Mesenchymal stem cell (in vitro differentiated cells and primary cell): Measurements from ENCODE around the gene ETV6.

Source experiments
- DNase-seq: peaks from one replicate; pipeline ENCODE4 v3.0.0-alpha.2; 2013
- H2AFZ ChIP-seq: one replicate; pipeline ENCODE4 v1.6.1; 2013; ENCODE audit warnings: low read depth, mild to moderate bottlenecking, control low read depth, inconsistent platforms, low read length, moderate library complexity
- H2AK5ac ChIP-seq: 2 replicates; pipeline ENCODE4 v1.6.1; 2013; ENCODE audit warnings: low read length, moderate library complexity, mild to moderate bottlenecking, inconsistent platforms; ENCODE audit not compliant: severe bottlenecking
- H2BK120ac ChIP-seq: one replicate; pipeline ENCODE4 v1.6.1; 2013; ENCODE audit warnings: low read depth, mild to moderate bottlenecking, inconsistent platforms, low read length, moderate library complexity
- H2BK12ac ChIP-seq, 2 experiments: one replicate each; pipeline ENCODE4 v1.6.1; 2013; ENCODE audit warnings: inconsistent platforms in 2 of 2, low read length in 2 of 2, mild to moderate bottlenecking in 2 of 2, moderate library complexity in 2 of 2, control low read depth in 1 of 2
- H2BK15ac ChIP-seq: one replicate; pipeline ENCODE4 v1.6.1; 2013; ENCODE audit warnings: mild to moderate bottlenecking, low read depth, inconsistent platforms; ENCODE audit not compliant: poor library complexity, severe bottlenecking
- H2BK5ac ChIP-seq: 2 replicates; pipeline ENCODE4 v1.6.1; 2013; ENCODE audit warnings: low read depth, mild to moderate bottlenecking, low read length, control low read depth, inconsistent platforms; ENCODE audit not compliant: poor library complexity, severe bottlenecking
- H3K14ac ChIP-seq, 2 experiments: one replicate each; pipeline ENCODE4 v1.6.1; 2013; ENCODE audit warnings: inconsistent platforms in 2 of 2, low read length in 2 of 2, control low read depth in 1 of 2, mild to moderate bottlenecking in 1 of 2, moderate library complexity in 1 of 2
- H3K18ac ChIP-seq, 2 experiments: one replicate each; pipeline ENCODE4 v1.6.1; 2013; ENCODE audit warnings: inconsistent platforms in 2 of 2, low read length in 2 of 2, control low read depth in 1 of 2, low read depth in 1 of 2, mild to moderate bottlenecking in 1 of 2
- H3K23ac ChIP-seq, 2 experiments: one replicate each; pipeline ENCODE4 v1.6.1; 2013; ENCODE audit warnings: inconsistent platforms in 2 of 2, low read length in 2 of 2, mild to moderate bottlenecking in 2 of 2, moderate library complexity in 2 of 2, control low read depth in 1 of 2
- H3K27ac ChIP-seq: 2 replicates; pipeline ENCODE4 v1.5.1; 2013; ENCODE audit warnings: mild to moderate bottlenecking, moderate library complexity, low read length, control low read depth, inconsistent platforms; ENCODE audit not compliant: poor library complexity, severe bottlenecking
- H3K27me3 ChIP-seq, 2 experiments: 2 replicates each; pipeline versions ENCODE4 v1.6.1 to v1.7.0; 2013; ENCODE audit warnings: low read length in 2 of 2, mild to moderate bottlenecking in 2 of 2, moderate library complexity in 2 of 2, control low read depth in 1 of 2, inconsistent platforms in 1 of 2; ENCODE audit not compliant: control insufficient read depth in 1 of 2, insufficient read depth in 1 of 2
- H3K36me3 ChIP-seq, 2 experiments: 2 replicates each; pipeline versions ENCODE4 v1.6.1 to v1.7.0; 2013; ENCODE audit warnings: low read length in 2 of 2, control low read depth in 1 of 2, inconsistent platforms in 1 of 2, low read depth in 1 of 2, mild to moderate bottlenecking in 1 of 2; ENCODE audit not compliant: insufficient read depth in 2 of 2, control insufficient read depth in 1 of 2
- H3K4ac ChIP-seq, 2 experiments: one replicate each; pipeline ENCODE4 v1.6.1; 2013; ENCODE audit warnings: inconsistent platforms in 2 of 2, low read length in 2 of 2, mild to moderate bottlenecking in 2 of 2, moderate library complexity in 2 of 2, control low read depth in 1 of 2, low read depth in 1 of 2
- H3K4me1 ChIP-seq: 2 replicates; pipeline ENCODE4 v1.6.1; 2013; ENCODE audit warnings: low read depth, low read length, control low read depth; ENCODE audit not compliant: control insufficient read depth, insufficient read depth
- H3K4me2 ChIP-seq: 2 replicates; pipeline ENCODE4 v1.6.1; 2013; ENCODE audit warnings: low read length, mild to moderate bottlenecking, inconsistent platforms; ENCODE audit not compliant: poor library complexity, severe bottlenecking
- H3K4me3 ChIP-seq, 2 experiments: 2 replicates each; pipeline versions ENCODE4 v1.5.1 to v1.7.0; 2013; ENCODE audit warnings: low read length in 2 of 2, mild to moderate bottlenecking in 2 of 2, control low read depth in 1 of 2, low read depth in 1 of 2; ENCODE audit not compliant: insufficient read depth in 1 of 2
- H3K79me1 ChIP-seq: replicated peaks from 2 replicates; pipeline ENCODE4 v1.6.1; 2013; ENCODE audit warnings: mild to moderate bottlenecking, control low read depth, low read length, inconsistent platforms; ENCODE audit not compliant: poor library complexity, severe bottlenecking
- H3K9ac ChIP-seq: 2 replicates; pipeline ENCODE4 v1.7.0; 2013; ENCODE audit warnings: mild to moderate bottlenecking, low read length, moderate library complexity
- H3K9me3 ChIP-seq: 2 replicates; pipeline ENCODE4 v1.7.0; 2013; ENCODE audit warnings: mild to moderate bottlenecking, low read length; ENCODE audit not compliant: control insufficient read depth
- H4K8ac ChIP-seq: one replicate; pipeline ENCODE4 v1.6.1; 2013; ENCODE audit warnings: inconsistent platforms, mild to moderate bottlenecking, low read length, moderate library complexity
- H4K91ac ChIP-seq: one replicate; pipeline ENCODE4 v1.6.1; 2013; ENCODE audit warnings: mild to moderate bottlenecking, low read length, inconsistent platforms
- WGBS: methylation state at CpG from one replicate; pipeline ENCODE4 v1.1.7; 2013; ENCODE audit warnings: mixed read lengths; 5-methylcytosine and 5-hydroxymethylcytosine counted together

ETV6 gene

DNA sequence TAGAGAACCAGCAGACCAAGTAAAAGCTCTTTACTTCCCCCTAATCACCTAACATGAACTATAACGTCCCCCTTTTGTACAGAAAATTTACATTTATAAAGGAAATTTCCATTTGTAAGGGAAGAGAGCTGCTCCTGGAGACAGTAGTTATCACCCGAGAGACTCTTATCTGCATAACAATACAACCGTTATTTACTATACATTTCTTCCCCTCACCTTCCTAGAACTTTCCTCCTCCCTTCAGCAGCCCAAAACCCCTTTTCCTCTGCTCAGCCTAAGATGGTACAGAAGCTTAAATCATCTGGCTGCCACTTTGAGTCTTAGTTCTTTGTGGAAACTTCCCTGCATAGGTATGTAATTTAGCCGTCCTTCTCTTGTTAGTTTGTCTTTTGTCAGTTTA lies 40.4 kb upstream of the ETV6 start:
- Histone ChIP-seq H3K4me2 (no peak overlapping the region), H2BK15ac (no peak overlapping the region), H3K14ac (no peak overlapping the region), H4K91ac (no peak overlapping the region), H2BK5ac (no peak overlapping the region), H2AK5ac (no peak overlapping the region), H3K9me3 (no peaks in the 10 kb centered on the region), H3K23ac (no peak overlapping the region), H3K27me3 (no peaks in the 10 kb centered on the region), H2BK12ac (no peak overlapping the region), H3K9ac (no peak overlapping the region), H3K4me3 (no peak overlapping the region), H3K4me1 (no peaks in the 10 kb centered on the region), H3K18ac (no peak overlapping the region), H2BK120ac (no peak overlapping the region), H2AFZ (no peak overlapping the region), H3K79me1 (no peaks in the 10 kb centered on the region), H3K27ac (no peak overlapping the region), H3K4ac (no peak overlapping the region), H4K8ac (no peak overlapping the region), H3K36me3 (no peaks in the 10 kb centered on the region)
- DNase-seq, result no peak
- 62% methylated on average over 4 of the region's 4 CpGs for WGBS

DNA sequence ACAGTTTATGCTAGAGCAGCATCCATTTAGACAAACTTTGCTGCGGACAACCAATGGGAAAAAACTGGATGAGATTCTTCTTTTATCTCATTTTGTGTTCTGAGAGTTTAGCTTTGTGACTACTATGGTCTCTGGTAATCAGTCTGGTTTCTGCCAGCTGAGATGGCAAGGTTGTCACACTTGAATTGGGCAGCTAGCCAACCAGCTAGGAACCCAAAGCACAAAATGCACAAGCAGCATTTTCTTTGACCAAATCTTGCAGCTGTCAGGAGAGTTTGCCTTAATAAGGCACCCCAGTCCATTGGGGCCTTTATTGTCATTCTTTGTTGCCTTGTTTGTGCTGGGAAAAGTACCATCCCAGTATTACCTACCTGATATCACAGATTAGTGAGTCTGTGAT lies 34.0 kb upstream of the ETV6 start:
- WGBS, result 100% methylated on average over 1 of the region's 1 CpG

DNA sequence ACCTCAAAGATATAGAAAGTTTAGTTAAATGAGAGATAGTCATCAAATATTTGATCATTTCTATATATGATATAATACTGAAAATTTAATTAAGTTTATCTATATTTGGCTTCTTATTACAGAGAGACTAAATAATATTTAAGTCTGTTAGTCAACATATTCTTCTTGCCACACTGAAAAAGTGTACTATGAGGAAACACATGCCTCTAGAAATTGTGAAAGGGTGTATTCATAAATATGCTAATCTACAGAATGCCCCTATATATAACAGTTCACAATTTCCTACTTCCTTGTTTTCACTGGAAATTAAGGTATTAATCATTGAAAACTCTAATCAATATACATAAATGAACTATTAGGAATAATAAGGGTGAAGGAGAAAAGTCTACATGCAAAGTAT lies 31.4 kb upstream of the ETV6 start:
- Histone ChIP-seq H3K14ac (no peak overlapping the region), H3K9ac (no peak overlapping the region), H4K8ac (no peak overlapping the region), H2BK5ac (no peak overlapping the region), H2BK12ac (no peak overlapping the region), H2BK120ac (no peak overlapping the region), H3K4me2 (no peak overlapping the region), H3K79me1 (no peaks in the 10 kb centered on the region), H3K18ac (no peak overlapping the region), H3K27me3 (no peaks in the 10 kb centered on the region), H4K91ac (no peak overlapping the region), H3K4me1 (no peaks in the 10 kb centered on the region), H3K9me3 (no peaks in the 10 kb centered on the region), H3K36me3 (no peaks in the 10 kb centered on the region), H3K4ac (no peak overlapping the region), H3K4me3 (no peak overlapping the region), H2BK15ac (no peak overlapping the region), H3K23ac (no peak overlapping the region), H2AFZ (no peak overlapping the region), H2AK5ac (no peak overlapping the region), H3K27ac (no peak overlapping the region)
- no peak for DNase-seq

More for the DNA sequence above, 34.0 kb upstream of the ETV6 start:
- H3K9me3 ChIP-seq, result no peaks in the 10 kb centered on the region
- no peak overlapping the region for H2BK12ac ChIP-seq
- H2BK5ac ChIP-seq, result no peak overlapping the region
- H3K23ac ChIP-seq, result no peak overlapping the region
- no peaks in the 10 kb centered on the region for H3K4me1 ChIP-seq
- H2AK5ac ChIP-seq, result no peak overlapping the region
- H3K14ac ChIP-seq, result no peak overlapping the region
- no peak overlapping the region for H3K27ac ChIP-seq
- H2BK15ac ChIP-seq, result no peak overlapping the region
- H3K27me3 ChIP-seq, result no peaks in the 10 kb centered on the region
- no peak overlapping the region for H3K4me3 ChIP-seq
- H3K36me3 ChIP-seq, result no peaks in the 10 kb centered on the region
- no peak overlapping the region for H4K8ac ChIP-seq
- H3K4ac ChIP-seq, result no peak overlapping the region
- H3K79me1 ChIP-seq, result no peaks in the 10 kb centered on the region
- no peak overlapping the region for H2BK120ac ChIP-seq
- no peak overlapping the region for H3K9ac ChIP-seq
- no peak overlapping the region for H2AFZ ChIP-seq
- no peak overlapping the region for H4K91ac ChIP-seq
- no peak for DNase-seq
- H3K18ac ChIP-seq, result no peak overlapping the region
- H3K4me2 ChIP-seq, result no peak overlapping the region

DNA sequence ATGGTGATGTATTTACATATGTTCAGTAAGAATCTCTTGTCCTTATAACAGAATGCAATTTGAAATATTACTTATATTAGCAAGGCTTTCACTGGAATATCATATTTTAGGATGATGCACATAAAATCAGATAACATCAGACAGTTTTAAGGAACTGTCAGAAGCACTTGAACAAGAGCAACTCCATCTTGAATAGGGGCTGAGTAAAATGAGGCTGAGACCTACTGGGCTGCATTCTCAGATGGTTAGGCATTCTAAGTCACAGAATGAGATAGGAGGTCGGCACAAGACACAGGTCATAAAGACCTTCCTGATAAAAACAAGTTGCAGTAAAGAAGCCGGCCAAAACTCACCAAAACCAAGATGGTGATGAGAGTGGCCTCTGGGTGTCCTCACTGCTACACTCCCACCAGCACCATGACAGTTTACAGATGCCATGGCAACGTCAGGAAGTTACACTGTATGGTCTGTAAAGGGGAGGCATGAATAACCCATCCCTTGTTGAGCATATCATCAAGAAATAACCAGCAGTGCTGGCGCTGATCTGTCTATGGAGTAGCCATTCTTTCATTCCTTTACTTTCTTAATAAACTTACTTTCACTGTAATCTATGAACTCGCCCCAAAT lies 27.6 kb upstream of the ETV6 start:
- H3K23ac ChIP-seq, result no peak overlapping the region
- H2AFZ ChIP-seq, result no peak overlapping the region
- WGBS, result 70% methylated on average over 5 of the region's 5 CpGs
- no peak overlapping the region for H3K27ac ChIP-seq
- no peak overlapping the region for H2AK5ac ChIP-seq
- H4K91ac ChIP-seq, result no peak overlapping the region
- no peak overlapping the region for H4K8ac ChIP-seq
- H3K4ac ChIP-seq, result no peak overlapping the region
- H3K4me1 ChIP-seq, result no peaks in the 10 kb centered on the region
- H2BK12ac ChIP-seq, result no peak overlapping the region
- DNase-seq, result peak; percentile 38
- no peak overlapping the region for H3K4me2 ChIP-seq
- no peak overlapping the region for H3K18ac ChIP-seq
- no peak overlapping the region for H2BK5ac ChIP-seq
- no peaks in the 10 kb centered on the region for H3K27me3 ChIP-seq
- H2BK120ac ChIP-seq, result no peak overlapping the region
- H3K79me1 ChIP-seq, result no peaks in the 10 kb centered on the region
- H3K9ac ChIP-seq, result no peak overlapping the region
- no peak overlapping the region for H3K4me3 ChIP-seq
- H3K36me3 ChIP-seq, result no peaks in the 10 kb centered on the region
- no peak overlapping the region for H2BK15ac ChIP-seq
- H3K14ac ChIP-seq, result no peak overlapping the region
- H3K9me3 ChIP-seq, result no peaks in the 10 kb centered on the region
